ENCODE measurements around the gene MED27. TPM values are rescaled to one million over a fixed set of nuclear protein-coding genes. Genes with fewer than 3 reads are reported as not detected.

The MED27 gene
- polyA plus RNA-seq, 4 donors = 10.8 to 17.8 (median 11.0) TPM

DNA sequence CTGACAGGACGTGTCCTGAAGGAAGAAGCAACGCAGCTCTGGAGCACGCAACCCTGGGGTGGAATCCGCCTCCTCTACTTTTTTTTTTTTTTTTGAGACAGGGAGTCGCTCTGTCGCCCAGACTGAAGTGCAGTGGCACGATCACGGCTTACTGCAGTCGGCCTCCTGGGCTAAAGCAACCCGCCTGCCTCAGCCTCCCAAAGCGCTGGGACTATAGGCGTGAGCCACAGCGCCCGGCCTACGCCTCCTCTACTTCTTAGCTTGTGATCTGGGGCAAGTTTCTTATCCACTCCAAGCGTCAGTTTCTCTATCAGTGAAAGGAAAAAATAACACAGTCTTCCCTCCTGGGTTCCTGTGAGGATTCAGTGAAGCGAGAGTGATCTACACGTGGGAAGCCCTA lies 243.6 kb downstream of the MED27 start:
- no peak for DNase-seq
- no peaks in the 10 kb centered on the region for H3K4me1 ChIP-seq (ENCODE audit: control insufficient read depth in 3 of 3, insufficient read depth in 2 of 3, low read depth in 1 of 3, low read length in 2 of 3)
- H3K27ac ChIP-seq (ENCODE audit: low read depth in 1 of 3, low read length in 2 of 3) = no peak overlapping the region
- FAIRE-seq = no peak
- WGBS, 3 donors = 80 to 87% (median 84%) methylated on average over 18 of the region's 18 CpGs
- H3K27me3 ChIP-seq (ENCODE audit: control insufficient read depth in 3 of 3, insufficient read depth in 3 of 3, low read length in 3 of 3) = peaks cover 0 to 23% (median 2%) of the 10 kb centered on the region in 3 donors
- no peaks in the 10 kb centered on the region for H3K36me3 ChIP-seq (ENCODE audit: control insufficient read depth in 3 of 3, insufficient read depth in 2 of 3, low read depth in 1 of 3, low read length in 3 of 3)
- H3K9me3 ChIP-seq (ENCODE audit: control insufficient read depth in 2 of 2, insufficient read depth in 1 of 2, low read depth in 1 of 2, low read length in 1 of 2) = peaks cover 4 to 8% of the 10 kb centered on the region in 2 donors
- no peak overlapping the region for H3K4me3 ChIP-seq (ENCODE audit: low read depth in 1 of 3, low read length in 3 of 3)

DNA sequence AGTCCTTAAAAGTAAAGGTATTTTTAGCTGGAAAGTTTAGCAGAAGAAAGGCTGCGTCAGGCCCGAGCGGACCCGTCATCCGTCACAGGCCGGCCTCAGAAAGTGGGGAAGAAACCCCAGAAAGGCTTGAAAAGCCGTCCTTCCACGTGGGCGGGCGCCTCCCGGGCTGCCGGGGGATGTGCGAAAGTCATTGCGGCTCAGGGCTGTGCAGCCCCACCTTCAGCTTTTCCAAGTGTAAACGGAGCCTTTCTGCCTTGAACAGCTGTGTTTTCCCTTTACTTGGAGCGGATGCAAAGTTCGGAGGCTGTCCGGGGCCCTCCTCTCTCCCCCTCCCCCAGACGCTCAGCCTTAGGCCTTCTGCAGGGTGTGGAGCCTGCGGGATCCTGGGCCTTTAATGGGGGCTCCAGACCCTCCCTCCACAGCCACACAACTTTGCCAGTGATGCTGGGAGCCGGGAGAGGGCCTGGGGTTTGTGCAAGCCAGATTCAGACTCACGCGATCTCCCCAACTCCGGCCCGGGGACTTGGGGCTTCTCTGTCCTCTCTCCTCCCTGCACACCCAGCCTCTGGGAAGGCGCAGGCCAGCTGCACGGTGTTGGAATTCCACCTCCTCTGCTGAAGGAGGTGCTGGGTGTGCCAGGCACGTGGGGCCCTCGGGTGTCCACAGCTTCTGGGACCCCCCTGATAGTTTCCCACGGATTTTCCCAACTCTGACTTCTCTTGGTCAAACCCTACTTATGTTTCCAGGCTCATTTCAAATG lies 244.3 kb downstream of the MED27 start:
- FAIRE-seq (no peak), DNase-seq (peak in 1 of 2 donors; percentile 29)
- H3K4me1 ChIP-seq (ENCODE audit: control insufficient read depth in 3 of 3, insufficient read depth in 2 of 3, low read depth in 1 of 3, low read length in 2 of 3) = no peaks in the 10 kb centered on the region
- peaks cover 4 to 8% of the 10 kb centered on the region in 2 donors for H3K9me3 ChIP-seq (ENCODE audit: control insufficient read depth in 2 of 2, insufficient read depth in 1 of 2, low read depth in 1 of 2, low read length in 1 of 2)
- H3K27ac ChIP-seq (ENCODE audit: low read depth in 1 of 3, low read length in 2 of 3) = no peak overlapping the region
- no peaks in the 10 kb centered on the region for H3K36me3 ChIP-seq (ENCODE audit: control insufficient read depth in 3 of 3, insufficient read depth in 2 of 3, low read depth in 1 of 3, low read length in 3 of 3)
- H3K27me3 ChIP-seq (ENCODE audit: control insufficient read depth in 3 of 3, insufficient read depth in 3 of 3, low read length in 3 of 3) = peaks cover 0 to 23% (median 2%) of the 10 kb centered on the region in 3 donors
- H3K4me3 ChIP-seq (ENCODE audit: low read depth in 1 of 3, low read length in 3 of 3) = no peak overlapping the region
- WGBS, 3 donors = 43 to 60% (median 54%) methylated on average over 30 of the region's 30 CpGs

DNA sequence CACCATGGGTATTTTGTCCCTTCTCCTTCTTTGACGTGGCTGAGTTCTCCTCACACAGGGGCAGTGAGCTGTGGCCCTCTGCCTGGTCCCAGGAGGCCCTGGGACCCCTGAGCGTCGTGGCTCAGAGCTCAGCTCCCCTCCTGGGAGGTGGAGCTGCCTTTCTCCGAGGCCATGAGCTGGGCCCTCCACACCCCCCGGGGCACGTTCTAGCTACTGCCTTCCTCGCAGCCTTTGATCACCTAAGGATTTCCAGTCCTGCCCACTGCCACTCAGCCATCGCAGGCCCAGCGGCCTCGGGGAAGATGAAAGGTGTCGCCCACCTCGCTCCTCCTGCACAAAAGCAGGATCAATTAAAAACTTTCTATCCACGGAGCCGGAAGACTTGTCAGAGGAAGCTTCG lies 244.9 kb downstream of the MED27 start:
- no peak overlapping the region for H3K27ac ChIP-seq (ENCODE audit: low read depth in 1 of 3, low read length in 2 of 3)
- H3K27me3 ChIP-seq (ENCODE audit: control insufficient read depth in 3 of 3, insufficient read depth in 3 of 3, low read length in 3 of 3) = peaks cover 0 to 23% (median 2%) of the 10 kb centered on the region in 3 donors
- peaks cover 4 to 8% of the 10 kb centered on the region in 2 donors for H3K9me3 ChIP-seq (ENCODE audit: control insufficient read depth in 2 of 2, insufficient read depth in 1 of 2, low read depth in 1 of 2, low read length in 1 of 2)
- H3K4me3 ChIP-seq (ENCODE audit: low read depth in 1 of 3, low read length in 3 of 3) = no peak overlapping the region
- FAIRE-seq (no peak), DNase-seq (no peak)
- no peaks in the 10 kb centered on the region for H3K36me3 ChIP-seq (ENCODE audit: control insufficient read depth in 3 of 3, insufficient read depth in 2 of 3, low read depth in 1 of 3, low read length in 3 of 3)
- H3K4me1 ChIP-seq (ENCODE audit: control insufficient read depth in 3 of 3, insufficient read depth in 2 of 3, low read depth in 1 of 3, low read length in 2 of 3) = no peaks in the 10 kb centered on the region
- WGBS, 3 donors = 49 to 64% (median 56%) methylated on average over 14 to 15 of the region's 15 CpGs

DNA sequence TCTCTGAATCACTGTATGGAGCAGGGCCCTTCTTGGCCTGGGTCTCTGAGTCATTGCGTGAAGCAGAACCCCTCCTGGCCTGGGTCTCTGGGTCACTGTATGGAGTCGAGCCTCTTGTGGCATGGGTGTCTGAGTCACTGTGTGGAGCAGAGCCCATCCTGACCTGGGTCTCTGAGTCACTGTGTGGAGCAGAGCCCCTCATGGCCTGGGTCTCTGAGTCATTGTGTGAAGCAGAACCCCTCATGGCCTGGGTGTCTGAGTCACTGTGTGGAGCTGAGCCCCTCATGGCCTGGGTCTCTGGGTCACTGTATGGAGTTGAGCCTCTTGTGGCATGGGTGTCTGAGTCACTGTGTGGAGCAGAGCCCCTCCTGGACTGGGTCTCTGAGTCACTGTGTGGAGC lies 245.8 kb downstream of the MED27 start:
- DNase-seq (no peak), FAIRE-seq (no peak)
- H3K36me3 ChIP-seq (ENCODE audit: control insufficient read depth in 3 of 3, insufficient read depth in 2 of 3, low read depth in 1 of 3, low read length in 3 of 3) = no peaks in the 10 kb centered on the region
- H3K4me1 ChIP-seq (ENCODE audit: control insufficient read depth in 3 of 3, insufficient read depth in 2 of 3, low read depth in 1 of 3, low read length in 2 of 3) = no peaks in the 10 kb centered on the region
- peaks cover 4 to 8% of the 10 kb centered on the region in 2 donors for H3K9me3 ChIP-seq (ENCODE audit: control insufficient read depth in 2 of 2, insufficient read depth in 1 of 2, low read depth in 1 of 2, low read length in 1 of 2)
- H3K27me3 ChIP-seq (ENCODE audit: control insufficient read depth in 3 of 3, insufficient read depth in 3 of 3, low read length in 3 of 3) = peaks cover 0 to 23% (median 2%) of the 10 kb centered on the region in 3 donors
- H3K27ac ChIP-seq (ENCODE audit: low read depth in 1 of 3, low read length in 2 of 3) = no peak overlapping the region
- no peak overlapping the region for H3K4me3 ChIP-seq (ENCODE audit: low read depth in 1 of 3, low read length in 3 of 3)
- 89 to 93% (median 92%) methylated on average over 2 of the region's 2 CpGs for WGBS, 3 donors

DNA sequence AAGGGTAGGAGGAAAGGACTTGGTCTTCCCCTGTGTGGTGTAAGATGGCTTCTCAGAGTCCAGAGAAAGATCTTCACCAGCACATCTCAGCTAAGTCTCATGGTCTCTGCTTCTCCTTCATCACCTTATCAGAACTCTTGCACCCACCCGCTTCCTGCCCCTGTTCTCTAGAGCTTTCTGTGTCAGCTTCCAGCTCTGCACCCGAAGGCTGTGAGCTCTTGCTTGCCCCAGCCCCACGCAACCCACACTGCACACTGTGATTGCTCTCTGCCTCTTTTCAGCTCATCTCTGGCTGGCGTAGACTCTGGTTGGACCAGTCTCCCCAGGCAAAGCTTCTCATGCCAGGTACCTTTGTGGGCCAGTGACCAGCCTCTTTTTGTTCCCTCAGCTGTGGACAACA lies 246.6 kb downstream of the MED27 start:
- FAIRE-seq = no peak
- H3K9me3 ChIP-seq (ENCODE audit: control insufficient read depth in 2 of 2, insufficient read depth in 1 of 2, low read depth in 1 of 2, low read length in 1 of 2) = peaks cover 4 to 8% of the 10 kb centered on the region in 2 donors
- H3K4me3 ChIP-seq (ENCODE audit: low read depth in 1 of 3, low read length in 3 of 3) = no peak overlapping the region
- H3K36me3 ChIP-seq (ENCODE audit: control insufficient read depth in 3 of 3, insufficient read depth in 2 of 3, low read depth in 1 of 3, low read length in 3 of 3) = no peaks in the 10 kb centered on the region
- H3K27ac ChIP-seq (ENCODE audit: low read depth in 1 of 3, low read length in 2 of 3) = no peak overlapping the region
- no peak for DNase-seq
- peaks cover 0 to 23% (median 2%) of the 10 kb centered on the region in 3 donors for H3K27me3 ChIP-seq (ENCODE audit: control insufficient read depth in 3 of 3, insufficient read depth in 3 of 3, low read length in 3 of 3)
- H3K4me1 ChIP-seq (ENCODE audit: control insufficient read depth in 3 of 3, insufficient read depth in 2 of 3, low read depth in 1 of 3, low read length in 2 of 3) = no peaks in the 10 kb centered on the region
- 63 to 66% (median 64%) methylated on average over 4 of the region's 4 CpGs for WGBS, 3 donors

DNA sequence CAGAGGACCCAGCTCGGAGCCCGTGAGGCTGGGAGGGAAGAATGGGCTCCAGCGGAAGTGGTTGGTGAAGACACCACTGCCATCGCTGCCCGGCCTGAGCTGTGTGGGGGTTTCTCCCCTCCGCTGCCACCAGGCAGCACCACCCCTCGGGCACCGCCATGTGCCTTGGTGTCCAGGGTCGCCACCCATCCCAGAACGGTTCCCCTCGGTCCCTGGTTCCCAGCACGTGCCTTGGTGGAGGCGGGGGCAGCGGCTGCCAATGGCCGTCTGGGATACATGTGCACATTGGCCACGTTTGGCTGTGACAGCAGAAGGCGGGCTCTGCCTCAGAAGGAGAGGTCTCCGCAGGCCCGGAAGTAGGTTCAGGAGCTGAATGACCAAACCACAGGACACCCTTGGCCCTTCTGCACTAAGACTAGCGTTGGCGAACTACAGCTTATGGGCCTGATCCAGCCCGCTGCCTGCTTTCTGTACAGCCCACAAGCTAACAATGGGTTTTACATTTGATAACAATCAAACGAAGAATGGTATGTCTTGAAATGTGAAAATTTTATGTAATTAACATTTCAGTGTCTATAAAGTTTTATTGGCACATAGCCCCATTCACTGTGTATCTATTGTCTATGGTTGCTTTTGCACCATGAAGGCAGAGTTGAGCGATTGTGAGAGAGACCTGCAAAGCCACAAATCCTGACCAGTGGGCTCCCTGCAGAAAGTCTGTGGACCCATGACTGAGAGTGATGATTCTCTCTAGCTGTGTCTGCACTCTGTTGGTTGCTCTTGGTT lies 248.1 kb downstream of the MED27 start:
- H3K4me1 ChIP-seq (ENCODE audit: control insufficient read depth in 3 of 3, insufficient read depth in 2 of 3, low read depth in 1 of 3, low read length in 2 of 3) = no peaks in the 10 kb centered on the region
- peaks cover 4 to 8% of the 10 kb centered on the region in 2 donors for H3K9me3 ChIP-seq (ENCODE audit: control insufficient read depth in 2 of 2, insufficient read depth in 1 of 2, low read depth in 1 of 2, low read length in 1 of 2)
- FAIRE-seq (no peak), DNase-seq (no peak)
- H3K4me3 ChIP-seq (ENCODE audit: low read depth in 1 of 3, low read length in 3 of 3) = no peak overlapping the region
- peaks cover 0 to 16% (median 2%) of the 10 kb centered on the region in 3 donors for H3K27me3 ChIP-seq (ENCODE audit: control insufficient read depth in 3 of 3, insufficient read depth in 3 of 3, low read length in 3 of 3)
- H3K27ac ChIP-seq (ENCODE audit: low read depth in 1 of 3, low read length in 2 of 3) = no peak overlapping the region
- 87 to 90% (median 89%) methylated on average over 24 of the region's 24 CpGs for WGBS, 3 donors
- H3K36me3 ChIP-seq (ENCODE audit: control insufficient read depth in 3 of 3, insufficient read depth in 2 of 3, low read depth in 1 of 3, low read length in 3 of 3) = no peaks in the 10 kb centered on the region

DNA sequence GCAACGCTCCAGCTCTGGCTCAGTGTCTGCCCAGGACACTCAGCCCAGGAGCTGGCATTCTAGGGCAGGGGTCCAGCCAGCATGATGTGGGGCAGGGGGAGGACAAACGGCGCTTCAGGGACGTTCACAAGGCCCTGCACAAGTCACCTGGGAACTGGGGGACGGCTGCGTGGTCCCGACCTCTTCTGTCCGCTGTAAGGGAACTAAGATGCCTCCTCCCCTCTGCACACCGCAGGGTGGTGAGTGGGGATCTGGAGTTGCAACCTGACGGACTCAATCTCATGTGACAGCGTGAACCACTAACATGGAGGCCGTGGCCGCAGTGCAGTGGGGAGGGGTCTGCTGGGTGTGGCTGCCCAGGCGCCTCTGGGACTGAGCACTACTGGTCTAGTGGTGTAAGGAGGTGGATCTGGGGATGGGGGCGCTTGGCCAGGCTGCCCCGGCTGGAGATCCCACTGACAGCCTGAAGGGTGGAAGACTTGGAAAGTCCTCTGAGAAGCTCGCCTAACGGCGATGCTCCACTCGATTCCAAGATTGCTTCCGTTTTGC lies 251.8 kb downstream of the MED27 start:
- 79 to 82% (median 80%) methylated on average over 21 of the region's 21 CpGs for WGBS, 3 donors
- Histone ChIP-seq H3K4me3 (ENCODE audit: low read depth in 1 of 3, low read length in 3 of 3) (no peak overlapping the region), H3K27me3 (ENCODE audit: control insufficient read depth in 3 of 3, insufficient read depth in 3 of 3, low read length in 3 of 3) (peaks cover 0 to 13% (median 0%) of the 10 kb centered on the region in 3 donors), H3K36me3 (ENCODE audit: control insufficient read depth in 3 of 3, insufficient read depth in 2 of 3, low read depth in 1 of 3, low read length in 3 of 3) (no peaks in the 10 kb centered on the region), H3K9me3 (ENCODE audit: control insufficient read depth in 2 of 2, insufficient read depth in 1 of 2, low read depth in 1 of 2, low read length in 1 of 2) (no peaks in the 10 kb centered on the region), H3K27ac (ENCODE audit: low read depth in 1 of 3, low read length in 2 of 3) (no peak overlapping the region), H3K4me1 (ENCODE audit: control insufficient read depth in 3 of 3, insufficient read depth in 2 of 3, low read depth in 1 of 3, low read length in 2 of 3) (no peaks in the 10 kb centered on the region)
- no peak for FAIRE-seq
- no peak for DNase-seq

DNA sequence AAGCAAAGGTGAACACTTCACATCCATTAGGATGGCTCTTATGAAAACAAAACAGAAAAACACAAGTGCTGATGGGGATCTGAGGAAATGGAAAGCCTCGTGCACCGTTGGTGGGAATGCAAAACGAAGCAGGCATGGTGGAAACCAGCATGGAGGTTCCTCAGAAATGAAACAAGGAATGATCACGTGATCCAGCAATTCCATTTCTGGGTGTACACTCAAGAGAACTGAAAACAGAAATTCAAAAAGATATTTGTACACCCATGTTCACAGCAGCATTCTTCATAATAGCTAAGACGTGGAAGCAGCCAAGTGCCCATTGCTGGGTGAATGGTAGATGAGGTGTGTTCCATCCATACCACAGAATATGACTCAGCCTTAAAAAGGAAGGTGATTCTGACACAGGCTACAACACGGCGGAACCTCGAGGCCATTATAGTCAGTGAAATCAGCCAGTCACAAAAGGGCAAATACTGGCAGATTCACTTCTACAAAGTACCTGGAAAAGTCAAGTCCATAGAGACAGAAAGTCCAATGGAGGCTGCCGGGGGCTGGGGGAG lies 252.6 kb downstream of the MED27 start:
- FAIRE-seq = no peak

More for the DNA sequence above, 252.6 kb downstream of the MED27 start:
- Histone ChIP-seq H3K36me3 (ENCODE audit: control insufficient read depth in 3 of 3, insufficient read depth in 2 of 3, low read depth in 1 of 3, low read length in 3 of 3) (no peaks in the 10 kb centered on the region), H3K27ac (ENCODE audit: low read depth in 1 of 3, low read length in 2 of 3) (no peak overlapping the region), H3K27me3 (ENCODE audit: control insufficient read depth in 3 of 3, insufficient read depth in 3 of 3, low read length in 3 of 3) (peaks cover 0 to 16% (median 0%) of the 10 kb centered on the region in 3 donors), H3K4me1 (ENCODE audit: control insufficient read depth in 3 of 3, insufficient read depth in 2 of 3, low read depth in 1 of 3, low read length in 2 of 3) (no peaks in the 10 kb centered on the region), H3K9me3 (ENCODE audit: control insufficient read depth in 2 of 2, insufficient read depth in 1 of 2, low read depth in 1 of 2, low read length in 1 of 2) (no peaks in the 10 kb centered on the region), H3K4me3 (ENCODE audit: low read depth in 1 of 3, low read length in 3 of 3) (no peak overlapping the region)
- 65 to 73% (median 68%) methylated on average over 9 of the region's 9 CpGs for WGBS, 3 donors
- DNase-seq = no peak

All from small intestine (tissue), 7 donors.